Amniotic epithelial cell (primary cell): ENCODE measurements around the gene IKBKE.

Source experiments
- DNase-seq: peaks from one replicate; pipeline ENCODE4 v3.0.0-alpha.2; 2010; ENCODE audit warnings: low read depth

Gene IKBKE

DNA sequence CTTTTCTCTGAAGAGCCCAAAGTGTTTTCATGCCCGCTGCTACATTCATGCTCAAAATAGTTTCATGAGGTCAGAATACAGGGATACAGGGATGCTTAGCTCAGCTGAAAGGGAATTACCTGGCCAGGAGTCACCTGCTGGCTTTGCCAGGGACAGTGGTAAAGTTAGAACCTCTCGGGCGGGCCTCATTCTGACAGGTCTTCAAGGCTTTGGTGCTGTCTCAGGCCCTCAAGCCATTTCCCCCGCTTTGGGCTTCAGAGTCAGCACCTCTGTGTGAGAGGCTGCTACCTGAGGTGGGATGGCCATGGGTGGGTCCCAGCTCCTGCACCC, 42.5 kb downstream of the IKBKE start:
- DNase-seq = no peak

DNA sequence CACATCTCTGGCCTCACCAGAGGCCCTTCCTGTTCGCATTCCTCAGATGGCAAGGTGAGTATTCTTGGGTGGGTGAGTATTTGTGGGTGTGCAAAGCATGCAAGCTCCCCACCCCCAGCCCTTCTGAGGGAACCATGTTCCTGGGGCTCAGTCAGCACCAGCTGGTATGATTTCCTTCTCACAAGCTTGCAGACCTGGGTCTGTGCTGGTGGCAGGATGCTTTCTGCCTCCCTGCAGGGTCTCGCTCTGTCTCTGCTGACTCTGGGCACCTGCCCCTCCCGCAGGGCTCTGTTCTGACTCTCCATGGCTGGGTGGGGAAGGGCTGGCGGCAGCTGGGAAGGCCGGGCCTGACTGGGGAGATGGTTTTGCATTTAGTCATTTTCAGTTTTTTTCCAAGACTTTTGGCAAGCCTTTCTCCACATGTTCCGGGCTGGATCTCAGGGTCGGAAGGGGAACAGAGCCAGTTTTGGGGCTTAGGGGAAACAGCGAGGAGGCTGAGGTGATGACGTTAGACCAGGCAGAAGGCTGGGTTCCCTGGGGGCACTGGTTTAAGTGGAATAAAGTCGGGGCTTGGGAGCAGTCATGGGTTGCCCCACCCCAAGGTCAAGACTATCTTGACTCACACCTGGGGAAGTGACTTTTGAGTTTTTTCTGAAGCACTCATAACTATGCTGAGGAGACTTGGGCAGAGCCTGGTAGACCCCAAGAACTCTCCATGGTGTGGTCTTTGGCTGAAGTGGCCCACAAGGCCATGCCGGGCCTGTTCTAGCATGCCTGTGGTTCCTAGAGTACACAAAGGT, 43.2 kb downstream of the IKBKE start:
- DNase-seq = peak; percentile 84

DNA sequence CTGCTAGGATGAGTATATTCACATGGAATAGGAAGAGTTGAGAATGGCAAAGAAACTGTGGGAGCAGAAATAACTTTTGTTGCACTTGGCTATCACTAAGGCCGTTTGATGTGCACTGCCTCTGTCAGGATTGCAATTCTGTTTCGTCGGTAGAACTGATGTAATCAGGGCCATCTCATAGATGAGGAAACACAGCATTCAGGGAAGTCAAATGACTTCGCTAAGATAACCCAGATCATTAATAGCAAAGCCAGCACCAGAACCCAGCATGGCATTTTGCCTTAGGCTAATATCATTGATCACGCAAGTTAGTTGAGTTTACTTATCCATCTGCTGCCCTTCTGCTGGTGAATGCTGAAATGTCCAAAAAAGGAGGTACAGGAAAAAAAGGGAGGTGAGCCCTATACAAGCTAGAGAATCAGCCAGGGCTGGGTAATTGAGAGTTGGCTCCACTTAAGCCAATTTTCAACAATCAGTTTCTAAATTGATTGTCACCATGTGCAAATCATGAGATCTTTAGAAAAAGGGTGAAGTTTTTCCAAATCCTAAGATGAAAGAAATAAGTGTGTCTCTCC, 44.6 kb downstream of the IKBKE start:
- DNase-seq = no peak

DNA sequence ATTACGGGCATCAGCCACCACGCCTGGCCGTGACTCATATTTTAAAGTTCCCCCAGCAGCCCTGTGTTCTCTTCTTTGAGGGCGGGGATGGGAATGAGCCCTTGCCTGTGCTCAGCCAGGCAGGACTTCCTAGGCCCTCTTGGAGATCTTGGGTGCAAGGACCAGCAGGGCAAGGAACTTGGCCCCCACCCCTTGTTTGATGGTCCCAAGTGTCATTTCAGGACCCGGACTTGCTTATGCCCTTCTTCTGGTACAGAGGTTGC, 46.4 kb downstream of the IKBKE start:
- no peak for DNase-seq

DNA sequence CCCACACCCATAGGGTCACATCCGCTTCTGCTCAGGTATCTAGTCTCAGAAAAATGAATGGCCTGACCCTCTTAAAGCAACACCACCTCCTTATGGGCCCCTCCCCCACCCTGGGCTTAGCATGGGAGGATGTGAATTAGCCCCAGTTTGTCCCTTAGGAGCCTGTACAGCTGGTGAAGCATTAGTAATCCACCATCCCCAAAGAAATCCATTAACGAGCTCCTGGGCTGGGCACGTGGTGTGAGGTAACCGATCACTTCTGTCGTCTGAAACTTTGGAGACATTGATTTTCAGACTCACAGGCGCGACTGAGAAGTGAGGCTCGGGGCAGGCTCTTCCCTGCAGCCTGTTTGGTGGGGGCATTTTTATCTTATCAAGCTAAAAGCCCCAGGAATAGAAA, 47.5 kb downstream of the IKBKE start:
- no peak for DNase-seq

DNA sequence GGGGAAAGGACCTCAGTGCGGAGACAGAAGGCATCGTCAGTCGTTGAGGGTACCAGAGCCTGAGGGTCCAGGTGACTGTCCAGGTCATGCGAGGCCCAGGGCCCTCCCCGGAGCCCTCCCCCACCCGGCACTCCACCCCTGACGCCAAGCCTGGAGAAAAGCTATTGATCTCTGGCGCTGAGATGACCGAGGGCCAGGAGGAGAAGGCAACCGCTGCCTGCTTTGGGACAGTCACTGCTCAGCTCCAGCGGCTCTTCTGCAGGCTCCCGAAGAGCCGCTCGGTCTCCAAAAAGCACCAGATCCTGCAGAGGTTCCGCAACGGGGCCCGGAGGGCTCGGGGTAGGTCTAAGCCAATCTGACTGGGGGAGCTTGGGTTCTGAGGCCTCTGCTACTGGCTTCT, 47.9 kb downstream of the IKBKE start:
- DNase-seq = no peak

DNA sequence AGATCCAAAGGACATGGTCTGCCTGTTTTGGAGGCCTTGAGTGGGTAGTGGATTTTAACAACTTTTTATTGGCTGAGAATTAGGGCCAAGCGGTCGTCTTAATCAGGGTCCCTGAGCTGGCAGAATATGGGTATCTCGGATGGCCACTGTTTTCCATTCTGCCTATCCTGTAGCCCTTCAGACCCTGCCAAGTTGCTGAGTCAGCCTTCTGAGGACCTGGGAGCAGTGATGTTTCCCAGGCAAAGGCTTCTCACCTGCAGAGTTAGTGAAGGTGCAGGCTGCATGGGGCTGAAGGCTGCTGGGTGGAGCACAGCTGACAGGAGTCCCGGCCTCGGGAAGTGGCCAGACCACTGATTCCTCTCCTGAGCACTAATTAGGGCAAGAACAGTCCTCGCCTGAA, 48.5 kb downstream of the IKBKE start:
- DNase-seq = no peak

DNA sequence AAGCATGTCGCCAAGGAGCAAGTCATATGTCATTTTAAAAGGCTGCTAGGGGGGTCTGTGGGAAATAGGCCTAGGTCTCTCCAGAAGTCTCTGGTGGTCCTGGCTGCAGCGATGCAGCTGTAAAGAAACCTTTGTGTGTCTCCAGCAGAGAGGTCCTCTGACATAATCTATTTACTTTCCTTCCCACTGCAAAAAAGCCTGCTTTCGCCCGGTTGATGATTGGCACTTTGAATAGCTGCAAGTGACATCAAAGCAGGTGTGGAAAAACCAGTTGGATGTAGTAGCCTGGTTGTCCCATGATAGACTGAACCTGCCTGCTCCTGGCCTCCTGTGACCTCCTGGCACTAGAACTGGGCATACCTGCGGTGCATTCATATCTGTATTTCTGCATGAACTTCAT, 50.9 kb downstream of the IKBKE start:
- DNase-seq = no peak

DNA sequence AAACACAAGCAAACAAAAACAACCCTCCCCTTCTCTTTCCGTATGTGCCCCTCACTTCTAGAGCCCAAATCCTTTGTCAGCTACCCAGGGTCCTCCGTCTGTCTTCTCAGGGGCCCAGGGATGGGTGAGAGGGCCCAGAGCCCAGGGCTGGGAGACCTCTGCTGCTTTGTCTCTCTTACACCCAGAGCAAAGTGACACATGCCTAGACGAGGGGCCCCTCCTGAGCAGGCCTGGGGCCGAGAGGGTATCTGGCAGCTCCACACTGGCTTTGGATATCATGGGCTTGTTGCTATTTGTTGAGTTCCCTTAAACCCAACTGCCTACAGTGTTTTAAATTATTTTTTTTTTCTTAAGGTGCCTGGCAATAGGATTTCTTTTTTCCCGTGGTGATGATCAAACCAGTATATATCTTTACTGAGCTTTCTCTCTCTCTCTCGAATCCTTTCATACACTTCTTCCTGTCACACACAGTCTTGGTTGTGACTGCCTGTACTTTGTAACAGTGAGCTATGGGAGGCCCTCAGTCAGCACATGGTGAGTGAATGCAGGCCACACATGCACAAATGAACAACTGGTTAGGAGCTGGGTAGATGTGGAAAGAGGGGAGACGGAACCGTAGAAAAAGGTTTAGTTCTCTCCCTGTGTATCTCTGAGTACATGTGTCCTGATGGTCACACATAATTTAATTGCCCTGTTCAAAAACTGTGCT, 51.6 kb downstream of the IKBKE start:
- no peak for DNase-seq

DNA sequence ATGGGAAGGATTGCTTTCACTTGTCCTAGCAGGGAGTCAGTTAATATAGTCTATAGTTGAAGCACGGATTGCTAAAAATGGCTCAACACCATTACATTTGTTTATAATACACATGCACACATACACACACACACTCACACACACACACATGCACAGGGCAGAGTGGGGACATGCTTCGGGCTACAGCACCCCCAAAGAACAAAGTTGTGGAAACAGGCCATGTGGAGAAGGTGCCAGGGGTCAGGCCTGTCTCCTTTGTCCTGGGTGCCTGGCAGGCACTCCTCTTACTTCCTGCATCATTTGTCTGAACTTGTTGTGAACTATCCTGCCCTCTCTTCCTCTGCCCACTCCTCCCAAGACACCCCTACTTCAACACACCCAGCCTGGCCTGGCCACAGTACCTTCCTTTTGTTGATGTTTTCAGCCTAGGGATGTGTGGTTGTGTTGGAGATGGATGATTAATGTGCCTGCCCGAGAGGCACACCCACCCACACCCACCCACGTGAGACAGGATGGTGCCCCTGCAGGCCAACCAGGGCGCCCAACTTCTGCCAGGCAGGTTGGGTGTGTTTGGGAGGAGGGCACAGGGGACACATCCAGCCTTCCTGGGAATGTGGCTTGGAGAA, 54.6 kb downstream of the IKBKE start:
- no peak for DNase-seq

DNA sequence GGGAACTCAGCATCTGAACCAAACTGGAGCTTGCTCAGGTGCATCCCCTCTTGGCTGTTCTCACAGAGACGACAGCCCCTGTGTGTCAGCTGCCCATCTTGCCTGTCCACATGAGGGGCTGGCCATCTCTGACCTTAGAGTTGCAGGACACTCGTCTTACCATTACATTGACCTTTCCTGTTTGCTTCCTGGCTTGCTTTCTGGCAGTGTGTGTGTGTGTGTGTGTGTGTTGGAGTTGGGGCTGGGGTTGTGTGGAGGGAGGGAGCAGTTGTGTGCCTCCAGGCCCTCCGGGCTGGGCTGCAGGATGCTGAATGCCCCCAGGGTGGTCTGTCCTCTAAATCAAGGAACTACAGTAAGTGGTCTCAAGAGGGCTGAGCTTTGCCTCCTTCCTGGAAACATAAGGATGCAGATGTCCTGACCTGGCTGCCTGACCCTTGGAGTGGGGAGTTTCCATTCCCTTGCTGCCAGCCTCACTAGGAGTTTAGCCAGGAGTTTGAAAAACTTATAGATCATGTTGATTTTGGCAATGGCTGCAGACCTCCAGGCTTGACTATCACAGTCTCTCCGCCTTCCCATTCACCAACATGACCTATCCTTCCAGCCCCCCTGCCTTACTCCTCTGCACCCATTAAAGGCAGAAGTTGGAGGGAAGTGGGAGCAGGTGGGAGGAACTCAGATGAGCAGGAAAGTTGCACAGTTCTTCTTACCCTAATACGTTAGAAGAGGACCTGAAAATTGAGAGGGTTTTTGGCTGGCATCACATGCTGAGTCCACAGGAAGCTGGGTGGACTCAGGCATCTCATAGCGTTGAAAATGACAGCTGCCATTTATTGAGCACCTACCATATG, 56.0 kb downstream of the IKBKE start:
- DNase-seq = no peak

DNA sequence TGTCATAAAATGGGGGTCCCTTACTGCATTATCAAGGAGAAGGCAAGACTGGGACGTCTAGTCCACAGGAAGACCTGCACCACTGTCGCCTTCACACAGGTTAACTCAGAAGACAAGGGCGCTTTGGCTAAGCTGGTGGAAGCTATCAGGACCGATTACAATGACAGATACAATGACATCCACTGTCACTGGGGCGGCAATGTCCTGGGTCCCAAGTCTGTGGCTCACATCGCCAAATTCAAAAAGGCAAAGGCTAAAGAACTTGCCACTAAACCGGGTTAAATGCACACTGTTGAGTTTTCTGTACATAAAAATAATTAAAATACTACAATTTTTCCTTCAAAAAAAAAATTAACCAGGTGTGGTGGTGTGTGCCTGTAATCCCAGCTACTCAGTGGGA, 59.1 kb downstream of the IKBKE start:
- no peak for DNase-seq

DNA sequence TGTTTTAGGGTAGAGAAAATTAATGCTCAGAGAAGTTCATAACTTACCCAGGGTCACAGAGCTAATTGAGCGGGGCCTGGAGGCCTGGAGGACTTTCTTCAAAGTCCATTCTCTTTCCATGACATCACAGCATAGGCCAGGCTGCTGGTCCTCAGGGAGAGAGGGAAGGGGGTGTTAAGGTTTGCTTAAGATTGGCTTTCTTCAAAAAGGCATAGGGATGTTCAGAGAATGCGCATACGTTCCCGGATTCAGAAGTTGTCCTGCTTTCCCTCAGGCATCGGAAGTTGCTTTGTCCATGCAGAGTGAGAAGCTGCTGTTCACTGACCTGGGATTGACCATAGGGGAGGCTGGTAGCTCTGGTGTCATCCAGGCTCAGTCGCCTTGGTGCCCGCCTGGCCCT, 62.1 kb downstream of the IKBKE start:
- DNase-seq = no peak

DNA sequence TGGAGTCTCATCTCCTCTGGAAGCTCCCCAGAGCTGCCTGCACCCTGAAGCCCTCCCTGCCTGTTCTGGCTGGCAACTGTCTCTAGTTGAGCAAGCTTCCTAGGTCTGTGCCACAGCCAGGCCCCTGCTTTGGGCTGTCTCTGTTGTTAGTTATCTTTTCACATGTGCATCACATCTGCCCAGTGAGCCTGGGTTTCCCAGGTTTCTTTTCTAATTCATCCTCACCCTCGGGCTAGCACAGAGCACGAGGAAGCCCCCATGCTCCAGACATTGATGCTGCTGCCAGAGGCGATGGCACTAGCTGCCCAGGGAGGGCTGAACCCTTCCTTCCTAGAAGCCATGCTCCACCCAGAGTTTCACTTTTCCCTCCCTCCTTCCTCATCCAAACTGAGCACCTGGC, 64.3 kb downstream of the IKBKE start:
- no peak for DNase-seq

DNA sequence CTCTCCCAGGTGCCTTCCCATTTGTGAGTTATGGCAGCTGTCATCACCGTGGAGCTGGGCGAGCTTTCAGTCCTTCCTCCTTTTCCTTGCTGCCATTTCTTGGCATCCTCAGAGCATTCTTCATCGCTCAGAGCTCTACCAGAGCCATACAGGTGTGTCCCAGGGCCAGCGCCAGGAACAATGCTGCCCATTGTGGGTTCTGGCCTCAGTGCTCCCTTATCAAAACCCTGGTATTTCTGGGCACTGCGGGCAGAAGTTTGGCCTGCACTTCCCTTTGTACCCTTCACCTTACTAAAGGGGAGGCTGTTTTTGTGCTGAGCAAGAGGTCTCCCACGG, 65.5 kb downstream of the IKBKE start:
- DNase-seq = no peak

DNA sequence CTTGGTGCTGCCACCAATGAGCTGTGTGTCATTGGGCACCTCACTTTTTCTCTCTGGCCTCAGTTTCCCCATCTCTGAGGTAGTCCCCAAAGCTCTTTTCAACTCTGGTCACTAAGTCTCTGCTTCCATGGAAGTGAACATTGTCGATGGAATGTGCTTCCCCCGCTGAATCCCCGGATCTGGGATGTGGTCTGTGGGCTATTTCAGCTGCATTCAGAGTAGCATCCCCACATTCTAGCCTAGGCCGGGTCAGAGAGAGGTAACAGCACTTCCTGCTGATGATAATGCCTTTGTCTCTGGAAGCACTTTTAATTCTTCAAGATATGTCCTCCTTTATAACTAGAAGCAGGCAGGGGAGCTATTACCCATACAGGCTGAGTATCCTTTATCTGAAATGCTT, 66.9 kb downstream of the IKBKE start:
- DNase-seq = peak; percentile 48

DNA sequence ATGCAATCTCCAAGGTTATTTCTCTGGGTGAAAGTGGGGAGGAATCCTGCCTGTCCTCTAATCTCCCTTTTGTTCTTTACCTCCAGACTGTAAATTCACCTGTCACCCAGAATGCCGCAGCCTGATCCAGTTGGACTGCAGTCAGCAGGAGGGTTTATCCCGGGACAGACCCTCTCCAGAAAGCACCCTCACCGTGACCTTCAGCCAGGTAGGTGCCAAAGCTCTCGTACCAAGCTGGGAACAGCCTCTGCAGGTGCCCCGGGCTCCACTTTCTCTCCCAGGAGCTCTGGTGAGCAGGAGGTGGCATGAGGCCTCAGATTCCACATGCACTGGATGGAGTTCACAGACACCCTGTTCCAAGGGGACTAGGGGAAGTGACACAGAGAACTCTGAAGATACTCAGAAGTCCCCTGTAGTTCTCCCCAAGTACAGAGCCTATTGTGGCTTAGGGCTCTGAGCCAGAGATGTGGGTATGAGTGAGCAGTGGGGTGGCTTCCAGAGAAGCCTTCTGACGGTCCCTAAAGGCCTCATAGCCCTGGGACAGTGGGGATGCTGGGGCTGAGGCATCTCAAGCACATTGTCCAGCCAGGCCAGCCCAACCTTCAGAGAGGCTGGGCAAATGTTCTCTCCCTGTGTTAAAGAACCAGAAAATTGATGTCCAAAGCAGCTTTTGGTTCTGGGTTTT, 68.0 kb downstream of the IKBKE start:
- DNase-seq = no peak

DNA sequence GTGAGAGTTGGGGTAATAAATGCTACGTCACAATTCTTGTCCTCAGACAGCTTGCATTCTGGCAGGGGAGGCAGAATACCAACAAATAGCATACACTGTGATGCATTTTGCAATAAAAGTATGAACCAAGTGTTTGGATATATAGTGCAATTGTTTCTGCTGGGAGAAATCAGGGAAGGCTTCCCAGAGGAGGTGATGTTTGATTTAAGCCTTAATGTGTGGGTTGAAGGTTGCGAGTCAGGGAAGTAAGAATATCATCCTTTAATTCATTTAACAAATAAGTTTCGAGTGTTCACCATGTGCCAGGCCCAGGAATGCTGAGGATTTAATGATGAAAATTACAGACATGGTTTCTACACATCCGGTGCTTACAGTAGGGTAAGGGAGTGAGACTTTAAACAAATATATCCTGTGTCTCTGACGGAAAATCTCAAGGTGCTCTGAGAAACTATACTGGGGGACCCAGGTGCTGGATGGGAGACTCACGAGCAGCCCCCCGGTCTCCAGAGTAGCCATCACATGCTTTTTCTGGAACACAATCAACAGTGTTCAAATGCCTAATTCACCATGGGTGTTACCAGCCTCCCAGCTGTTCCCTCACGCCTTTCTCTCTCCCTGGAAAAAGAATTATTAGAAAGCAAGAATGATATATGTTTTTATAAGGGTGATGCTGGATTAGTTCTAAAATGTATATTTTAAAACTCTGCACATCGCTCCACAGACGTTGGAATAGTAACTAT, 68.8 kb downstream of the IKBKE start:
- no peak for DNase-seq

DNA sequence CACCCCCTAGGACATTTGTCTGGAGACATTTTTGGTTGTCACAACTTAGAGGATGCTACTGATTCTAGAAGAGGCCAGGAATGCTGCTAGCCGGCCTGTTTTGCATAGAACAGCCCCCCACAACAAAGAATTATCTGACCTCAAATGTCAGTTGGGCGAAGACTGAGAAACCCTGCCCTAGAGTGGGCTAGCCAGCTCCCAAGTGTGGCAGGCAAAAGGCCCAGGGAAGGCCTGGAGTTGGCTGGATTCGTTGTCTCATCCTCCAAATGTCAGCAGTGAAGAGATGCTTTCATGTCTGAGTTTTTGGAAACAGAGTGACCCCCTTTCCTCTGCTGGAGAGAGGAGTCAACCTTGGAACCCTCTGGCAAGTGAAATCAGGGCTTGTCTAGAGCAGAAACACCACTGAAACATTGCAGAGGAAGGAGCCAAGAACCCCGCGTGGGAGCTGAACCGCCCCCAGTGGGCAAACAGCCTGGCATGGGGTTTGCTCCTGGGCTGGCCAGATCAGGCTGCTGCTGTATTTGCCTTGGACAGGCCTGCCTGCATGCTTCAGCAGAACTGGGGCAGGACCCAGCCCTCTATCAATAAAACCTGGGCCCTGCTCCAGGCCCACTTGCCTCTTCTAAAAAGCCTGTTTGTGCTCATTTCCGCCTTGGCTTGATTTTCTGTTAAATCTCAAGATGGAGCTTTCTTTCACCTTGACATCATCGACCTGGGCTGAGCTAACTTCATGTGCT, 69.9 kb downstream of the IKBKE start:
- DNase-seq = no peak

DNA sequence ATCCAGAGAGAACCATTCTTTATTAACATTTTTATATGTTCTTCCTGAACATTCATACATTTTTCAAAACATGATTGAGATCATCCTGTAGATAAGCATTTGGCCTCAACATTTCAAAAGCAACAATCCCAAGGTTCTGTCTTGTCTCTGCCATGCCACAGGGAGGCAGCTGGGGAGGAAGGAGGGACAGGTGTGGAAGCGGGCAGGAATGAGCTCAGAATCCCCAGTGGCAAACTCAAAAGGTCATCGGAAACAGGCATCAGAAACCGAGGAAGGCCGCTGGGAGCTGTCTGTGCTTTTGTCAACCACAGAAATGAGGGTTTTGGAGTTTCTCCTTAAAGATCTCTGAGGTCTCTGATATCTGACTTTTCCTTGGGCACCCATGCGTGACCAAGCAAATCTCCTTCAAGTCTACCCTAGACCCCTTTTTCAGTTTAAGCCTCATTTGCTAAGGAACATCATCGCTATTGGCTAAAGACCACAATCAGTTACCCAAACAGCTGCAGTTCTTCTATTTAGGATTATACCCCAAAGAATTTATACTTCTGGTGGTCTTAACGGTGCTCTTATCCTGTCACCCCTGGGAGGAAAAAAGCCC, 71.1 kb downstream of the IKBKE start:
- no peak for DNase-seq
